C1 segment of cervical spinal cord (tissue), 14 donors: ENCODE data around the gene TMED4.
A peak's percentile ranks its signal among the peaks of the same experiment; 100 is the strongest.

Experiments used
- DNase-seq, 14 donors: peaks; one replicate each; lab custom pipeline; 2025; lab: John Stamatoyannopoulos, UW

Gene TMED4

DNA sequence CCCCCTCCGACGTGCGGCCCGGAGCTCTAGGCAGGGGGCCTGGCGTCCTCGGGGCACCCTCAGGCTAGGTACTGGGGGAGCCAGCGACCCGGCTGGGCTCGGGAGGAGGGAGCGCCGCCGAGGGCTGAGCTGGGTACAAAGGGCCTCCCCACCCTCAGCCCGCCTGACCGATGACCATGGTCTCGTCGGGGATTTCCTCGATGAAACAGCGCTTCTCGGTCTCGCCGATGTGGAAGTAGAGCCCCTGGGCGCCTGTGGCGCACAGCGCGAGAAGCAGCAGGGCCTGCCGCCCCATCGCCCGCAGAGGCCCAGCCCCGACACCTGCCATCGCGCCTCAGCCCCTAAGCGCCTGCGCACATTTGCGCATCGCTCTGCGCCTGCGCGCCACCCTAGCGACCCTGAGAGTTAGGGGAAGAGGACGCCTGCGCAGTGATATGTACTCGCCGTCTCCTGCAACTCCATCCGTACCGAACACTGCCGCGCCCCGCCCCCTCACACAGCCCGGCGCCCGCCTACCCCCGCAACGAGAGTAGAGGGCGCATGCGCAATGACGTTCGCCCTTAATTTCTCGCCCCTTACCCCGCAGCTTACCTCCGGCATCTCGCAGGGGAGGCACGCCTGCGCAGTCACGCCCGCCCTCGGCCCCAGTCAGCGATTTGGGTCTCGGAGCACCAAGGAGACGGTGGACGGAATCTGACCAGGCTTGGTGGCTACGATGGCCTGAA is at the start of gene TMED4:
TSS of gene TMED4 (minus strand) at position 353 of the 725 bp plus-strand sequence. CDS start at position 328, 25 bp downstream.
- peak; percentile 89 to 100 (median 98) for DNase-seq

DNA sequence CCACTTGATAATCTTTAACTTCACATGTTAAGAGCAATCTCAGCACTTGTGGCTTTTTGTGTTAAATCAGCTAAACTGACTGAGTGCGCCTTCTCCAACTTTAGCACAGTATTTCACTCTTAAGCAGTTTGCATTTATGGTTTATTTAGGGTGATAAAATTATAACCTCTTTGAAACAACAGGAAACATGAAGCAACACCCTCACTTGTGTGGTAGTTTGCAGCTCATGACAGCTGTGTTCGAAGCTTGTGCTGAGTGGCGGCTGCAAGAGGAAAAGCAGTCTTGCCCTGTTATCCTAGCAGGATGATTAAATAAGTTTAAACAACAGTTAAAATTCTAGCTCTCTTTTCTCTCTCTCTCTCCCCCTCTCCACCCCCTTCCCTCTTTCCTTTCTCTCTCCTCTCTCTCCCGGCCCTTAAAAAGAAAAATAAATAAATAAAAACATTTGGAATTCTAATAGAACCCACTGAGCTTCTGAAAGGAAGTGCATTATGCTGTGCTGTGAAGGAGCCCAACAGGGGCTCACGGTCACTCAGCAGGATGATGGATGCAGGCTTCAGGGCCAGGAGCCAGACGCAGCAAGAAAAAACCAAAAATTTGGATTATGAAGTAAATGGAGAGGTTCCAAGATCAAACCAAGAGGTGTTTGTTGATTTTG is 49.6 kb upstream of the TMED4 start:
- DNase-seq, result no peak

DNA sequence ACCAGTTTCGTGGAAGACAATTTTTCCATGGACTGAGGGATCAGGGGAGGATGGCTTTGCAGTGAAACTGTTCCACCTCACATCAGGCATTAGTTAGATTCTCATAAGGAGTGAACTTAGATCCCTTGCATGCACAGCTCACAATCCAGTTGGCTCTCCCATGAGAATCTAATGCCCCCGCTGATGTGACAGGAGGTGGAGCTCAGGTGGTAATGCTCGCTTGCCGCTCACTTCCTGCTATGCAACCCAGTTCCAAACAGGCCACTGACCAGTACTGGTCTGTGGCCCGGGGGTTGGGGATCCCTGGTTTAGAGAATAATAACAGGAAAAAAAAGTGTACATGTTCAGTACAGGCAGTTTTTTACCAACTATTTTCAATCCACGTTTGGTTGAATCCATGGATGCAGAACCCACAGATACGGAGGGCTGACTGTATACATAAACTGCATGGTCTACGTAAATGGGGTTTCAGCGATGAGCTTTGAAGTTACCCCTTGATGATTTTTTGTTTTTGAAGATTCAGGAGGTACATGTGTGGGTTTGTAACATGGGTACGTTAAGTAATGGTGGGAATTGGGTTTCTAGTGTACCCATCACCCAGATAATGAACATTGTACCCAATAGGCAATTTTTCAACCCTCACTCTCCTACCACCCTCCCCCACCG is 48.9 kb upstream of the TMED4 start:
- DNase-seq, result no peak

DNA sequence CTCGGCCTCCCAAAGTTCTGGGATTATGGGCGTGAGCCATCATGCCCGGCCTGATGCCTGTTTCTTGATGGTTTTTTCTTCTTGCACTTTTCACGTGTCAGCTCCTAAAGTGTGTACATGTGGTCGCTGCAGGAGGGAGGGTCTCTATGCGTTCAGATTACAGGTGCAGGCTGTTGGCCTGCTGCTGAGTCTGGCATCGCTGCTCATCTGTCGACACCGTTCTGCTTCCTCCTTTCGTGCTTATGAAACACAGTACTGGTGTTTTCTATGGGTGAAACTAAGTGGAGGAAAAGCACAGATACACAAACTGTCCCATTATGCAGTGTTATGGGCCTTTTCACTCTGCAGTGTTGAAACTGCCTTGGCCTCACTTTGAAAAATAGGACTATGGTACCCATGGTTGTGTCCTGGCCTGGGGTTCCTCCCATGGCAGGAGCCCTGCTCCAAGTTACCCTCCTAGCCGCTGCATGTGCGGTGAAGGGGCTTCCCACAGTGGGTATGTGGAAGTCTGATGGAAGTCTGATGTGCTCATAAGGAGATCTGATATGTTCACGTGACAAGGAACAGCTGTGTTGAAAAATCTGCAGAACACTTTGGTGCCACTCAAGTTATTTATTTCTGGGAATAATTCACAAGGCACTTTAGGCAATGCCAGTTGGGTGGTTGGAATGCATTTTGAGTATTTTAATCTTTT is 47.9 kb upstream of the TMED4 start:
- DNase-seq, result no peak

GRCh38 chr7:44626620-44627019 is 44.6 kb upstream of the TMED4 start:
- DNase-seq, result no peak

GRCh38 chr7:44625526-44626471 is 43.8 kb upstream of the TMED4 start:
- DNase-seq, result no peak

DNA sequence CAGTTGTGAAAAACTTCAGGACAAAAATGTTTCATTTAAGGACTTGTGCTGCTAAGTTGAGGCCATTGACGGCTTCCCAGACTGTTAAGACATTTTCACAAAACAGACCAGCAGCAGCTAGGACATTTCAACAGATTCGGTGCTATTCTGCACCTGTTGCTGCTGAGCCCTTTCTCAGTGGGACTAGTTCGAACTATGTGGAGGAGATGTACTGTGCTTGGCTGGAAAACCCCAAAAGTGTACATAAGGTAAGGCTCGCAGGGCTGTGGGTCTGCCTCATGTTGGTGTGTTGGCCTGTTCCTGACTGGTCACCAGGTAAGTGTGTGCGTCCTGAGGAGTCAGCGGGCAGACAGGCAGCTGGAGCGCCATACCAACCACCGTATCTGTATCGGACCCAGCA is 42.3 kb upstream of the TMED4 start:
- DNase-seq, result no peak

GRCh38 chr7:44622342-44623151 is 40.5 kb upstream of the TMED4 start:
- DNase-seq, result no peak

GRCh38 chr7:44621750-44622103 is 39.7 kb upstream of the TMED4 start:
- no peak for DNase-seq

GRCh38 chr7:44621034-44621749 is 39.2 kb upstream of the TMED4 start:
- DNase-seq, result no peak

GRCh38 chr7:44618753-44619152 is 36.7 kb upstream of the TMED4 start:
- DNase-seq, result no peak

GRCh38 chr7:44618045-44618444 is 36.0 kb upstream of the TMED4 start:
- no peak for DNase-seq

GRCh38 chr7:44617225-44617890 is 35.3 kb upstream of the TMED4 start:
- DNase-seq, result no peak

GRCh38 chr7:44616545-44616944 is 34.5 kb upstream of the TMED4 start:
- no peak for DNase-seq

GRCh38 chr7:44615793-44616192 is 33.8 kb upstream of the TMED4 start:
- no peak for DNase-seq

GRCh38 chr7:44615149-44615611 is 33.1 kb upstream of the TMED4 start:
- no peak for DNase-seq

DNA sequence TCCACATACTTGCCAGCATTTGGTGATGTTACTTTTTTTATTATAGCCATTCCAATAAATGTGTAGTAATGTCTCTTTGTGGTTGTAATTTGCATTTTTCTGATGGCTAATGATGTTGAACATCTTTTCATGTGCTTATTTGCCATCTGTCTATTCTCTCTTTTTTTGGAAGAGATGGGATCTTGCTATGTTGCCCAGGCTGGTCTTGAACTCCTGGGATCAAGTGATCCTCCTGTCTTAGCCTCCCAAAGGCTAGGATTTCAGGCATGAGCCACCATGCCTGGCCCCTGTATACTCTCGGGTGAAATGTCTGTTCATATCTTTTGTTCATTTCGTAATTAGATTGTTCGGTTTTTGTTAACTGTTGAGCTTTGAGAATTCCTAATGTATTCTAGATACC is 27.8 kb upstream of the TMED4 start:
- DNase-seq, result no peak

GRCh38 chr7:44608916-44609648 is 27.1 kb upstream of the TMED4 start:
- no peak for DNase-seq
